Stimulated activated naive B cell treated with anti-CD40 and anti-IgM and Interleukin-4, amounts not matched to agents 10 μg/mL and 1 μg/mL and 100 μg/mL, for 72 hours (primary cell): ENCODE data around the gene DNAJC4.

ENCODE experiments used
- ATAC-seq, 2 donors: fragments of 150-1000 bp; cut with Tn5 transposase; replicated peaks; 2 replicates each; pipeline ENCODE4 v1.10.0; 2021; ENCODE audit warnings: moderate library complexity in 1 of 2
- DNase-seq: peaks from one replicate; pipeline ENCODE4 v3.0.0; 2021
- H3K27ac Mint-ChIP-seq: one replicate; pipeline ENCODE4 v1.8.0; 2022; ENCODE audit warnings: mild to moderate bottlenecking, mixed read lengths
- H3K27me3 Mint-ChIP-seq, 2 donors: one replicate each; pipeline ENCODE4 v1.8.0; 2022; ENCODE audit warnings: mixed read lengths in 2 of 2
- H3K36me3 Mint-ChIP-seq, 2 donors: one replicate each; pipeline ENCODE4 v1.8.0; 2022; ENCODE audit warnings: mixed read lengths in 2 of 2, mild to moderate bottlenecking in 1 of 2
- H3K4me1 Mint-ChIP-seq, 2 donors: one replicate each; pipeline ENCODE4 v1.8.0; 2022; ENCODE audit warnings: mixed read lengths in 2 of 2, mild to moderate bottlenecking in 1 of 2
- H3K4me3 Mint-ChIP-seq, 2 donors: one replicate each; pipeline ENCODE4 v1.8.0; 2022; ENCODE audit warnings: mild to moderate bottlenecking in 2 of 2, mixed read lengths in 2 of 2, moderate library complexity in 1 of 2
- H3K9me3 Mint-ChIP-seq, 2 donors: one replicate each; pipeline ENCODE4 v1.8.0; 2022; ENCODE audit warnings: mixed read lengths in 2 of 2, mild to moderate bottlenecking in 1 of 2

DNAJC4 gene

GRCh38 chr11:64230171-64230984 lies at the start of gene DNAJC4:
TSS of gene DNAJC4 (plus strand) at chr11:64230548. CDS start at chr11:64230855, 307 bp downstream.
- H3K4me1 Mint-ChIP-seq, result peaks cover 40 to 79% of the 10 kb centered on the region in 2 donors
- no peaks in the 10 kb centered on the region for H3K9me3 Mint-ChIP-seq
- H3K27me3 Mint-ChIP-seq, result no peaks in the 10 kb centered on the region

GRCh38 chr11:64180891-64181290 lies 49.5 kb upstream of the DNAJC4 start:
- Mint-ChIP-seq H3K27me3 (no peaks in the 10 kb centered on the region), H3K4me1 (peaks cover 35 to 62% of the 10 kb centered on the region in 2 donors), H3K9me3 (peaks cover 0 to 4% of the 10 kb centered on the region in 2 donors), H3K4me3 (no peak overlapping the region), H3K27ac (no peak overlapping the region), H3K36me3 (peaks cover 5 to 14% of the 10 kb centered on the region in 2 donors)
- DNase-seq (no peak), ATAC-seq (no peak)

More at GRCh38 chr11:64230171-64230984, at the start of gene DNAJC4:
- ATAC-seq (peak; percentile 38 to 50), DNase-seq (peak; percentile 90)
- Mint-ChIP-seq H3K36me3 (peaks cover 20 to 21% of the 10 kb centered on the region in 2 donors), H3K4me3 (peak within 1 kb of the TSS; percentile 87 to 97), H3K27ac (peak within 1 kb of the TSS; percentile 97)

GRCh38 chr11:64181506-64182411 lies 48.6 kb upstream of the DNAJC4 start:
- Mint-ChIP-seq H3K27me3 (no peaks in the 10 kb centered on the region), H3K4me3 (peak overlapping the region; percentile 47 to 56), H3K36me3 (peaks cover 7 to 17% of the 10 kb centered on the region in 2 donors), H3K27ac (peak overlapping the region; percentile 76), H3K4me1 (peaks cover 35 to 62% of the 10 kb centered on the region in 2 donors), H3K9me3 (peaks cover 0 to 4% of the 10 kb centered on the region in 2 donors)
- DNase-seq (peak; percentile 41), ATAC-seq (no peak)

GRCh38 chr11:64183890-64184289 lies 46.5 kb upstream of the DNAJC4 start:
- DNase-seq (no peak), ATAC-seq (no peak)
- Mint-ChIP-seq H3K4me1 (peaks cover 26 to 50% of the 10 kb centered on the region in 2 donors), H3K4me3 (peak overlapping the region in 1 of 2 donors; percentile 39), H3K9me3 (no peaks in the 10 kb centered on the region), H3K36me3 (peaks cover 2 to 9% of the 10 kb centered on the region in 2 donors), H3K27me3 (no peaks in the 10 kb centered on the region), H3K27ac (no peak overlapping the region)

- Mint-ChIP-seq H3K9me3 (no peaks in the 10 kb centered on the region), H3K4me1 (peaks cover 26 to 49% of the 10 kb centered on the region in 2 donors), H3K27ac (peak overlapping the region; percentile 98), H3K27me3 (no peaks in the 10 kb centered on the region), H3K36me3 (peaks cover 5 to 13% of the 10 kb centered on the region in 2 donors), H3K4me3 (peak overlapping the region in 1 of 2 donors; percentile 98)
- ATAC-seq (peak; percentile 10 to 12), DNase-seq (no peak)
Observed at GRCh38 chr11:64185175-64185692, 45.1 kb upstream of the DNAJC4 start.

- DNase-seq (peak; percentile 99), ATAC-seq (peak; percentile 84 to 87)
- Mint-ChIP-seq H3K4me1 (peaks cover 22 to 48% of the 10 kb centered on the region in 2 donors), H3K36me3 (peaks cover 5 to 13% of the 10 kb centered on the region in 2 donors), H3K27me3 (no peaks in the 10 kb centered on the region), H3K4me3 (peak within 1 kb of the TSS in 1 of 2 donors; percentile 98), H3K27ac (peak within 1 kb of the TSS; percentile 98), H3K9me3 (no peaks in the 10 kb centered on the region)
Observed at GRCh38 chr11:64185693-64186491, 44.5 kb upstream of the DNAJC4 start, which contains the start of gene STIP1. TSS of gene STIP1 (plus strand) at chr11:64186171. CDS start at chr11:64186262, 91 bp downstream.

GRCh38 chr11:64186492-64187165 lies 43.7 kb upstream of the DNAJC4 start:
- Mint-ChIP-seq H3K36me3 (peaks cover 6 to 13% of the 10 kb centered on the region in 2 donors), H3K27me3 (no peaks in the 10 kb centered on the region), H3K4me3 (no peak overlapping the region), H3K27ac (no peak overlapping the region), H3K4me1 (peaks cover 17 to 45% of the 10 kb centered on the region in 2 donors), H3K9me3 (no peaks in the 10 kb centered on the region)
- ATAC-seq (no peak), DNase-seq (no peak)

- DNase-seq, result no peak
Observed at GRCh38 chr11:64192434-64192833, 37.9 kb upstream of the DNAJC4 start.

GRCh38 chr11:64196626-64197025 lies 33.7 kb upstream of the DNAJC4 start:
- ATAC-seq (no peak), DNase-seq (no peak)
- H3K36me3 Mint-ChIP-seq, result peaks cover 30 to 48% of the 10 kb centered on the region in 2 donors
- H3K4me1 Mint-ChIP-seq, result peaks cover 4 to 6% of the 10 kb centered on the region in 2 donors
- H3K9me3 Mint-ChIP-seq, result no peaks in the 10 kb centered on the region
- no peak overlapping the region for H3K4me3 Mint-ChIP-seq
- H3K27ac Mint-ChIP-seq, result peak overlapping the region; percentile 71
- no peaks in the 10 kb centered on the region for H3K27me3 Mint-ChIP-seq

More at GRCh38 chr11:64192434-64192833, 37.9 kb upstream of the DNAJC4 start:
- Mint-ChIP-seq H3K9me3 (no peaks in the 10 kb centered on the region), H3K4me1 (peaks cover 4 to 16% of the 10 kb centered on the region in 2 donors), H3K27ac (no peak overlapping the region), H3K36me3 (peaks cover 23 to 37% of the 10 kb centered on the region in 2 donors), H3K27me3 (no peaks in the 10 kb centered on the region), H3K4me3 (no peak overlapping the region)
- no peak for ATAC-seq

GRCh38 chr11:64198511-64198910 lies 31.8 kb upstream of the DNAJC4 start:
- Mint-ChIP-seq H3K27me3 (no peaks in the 10 kb centered on the region), H3K27ac (no peak overlapping the region), H3K36me3 (peaks cover 31 to 55% of the 10 kb centered on the region in 2 donors), H3K9me3 (no peaks in the 10 kb centered on the region), H3K4me1 (peaks cover 10 to 12% of the 10 kb centered on the region in 2 donors), H3K4me3 (no peak overlapping the region)
- no peak for DNase-seq
- no peak for ATAC-seq

GRCh38 chr11:64201543-64201942 lies 28.8 kb upstream of the DNAJC4 start:
- Mint-ChIP-seq H3K36me3 (peaks cover 43 to 61% of the 10 kb centered on the region in 2 donors), H3K4me1 (peaks cover 29 to 42% of the 10 kb centered on the region in 2 donors), H3K9me3 (no peaks in the 10 kb centered on the region), H3K27ac (no peak overlapping the region), H3K4me3 (no peak overlapping the region), H3K27me3 (no peaks in the 10 kb centered on the region)
- no peak for DNase-seq
- ATAC-seq, result no peak

GRCh38 chr11:64202992-64203391 lies 27.4 kb upstream of the DNAJC4 start:
- Mint-ChIP-seq H3K4me3 (no peak overlapping the region), H3K36me3 (peaks cover 51 to 67% of the 10 kb centered on the region in 2 donors), H3K9me3 (no peaks in the 10 kb centered on the region), H3K27me3 (no peaks in the 10 kb centered on the region), H3K27ac (no peak overlapping the region), H3K4me1 (peaks cover 30 to 49% of the 10 kb centered on the region in 2 donors)
- ATAC-seq, result no peak
- DNase-seq, result no peak
